Fibroblast of the aortic adventitia (primary cell): ENCODE data around the gene ST6GALNAC5. TPM values are rescaled to one million over a fixed set of nuclear protein-coding genes. Genes with fewer than 3 reads are reported as not detected.

Experiments
- DNase-seq: peaks from one replicate; pipeline ENCODE4 v3.0.0-alpha.2; 2010; ENCODE audit warnings: low read depth
- H3K4me3 ChIP-seq: 2 replicates; pipeline ENCODE4 v1.5.1; 2011; ENCODE audit warnings: low read depth, mild to moderate bottlenecking, control low read depth, low read length, moderate library complexity
- total RNA-seq: library from RNA; depleted of rRNA; stranded (reverse); fragments of >200 nt; gene quantifications from 2 replicates; pipeline ENCODE4 v1.2.3, GENCODE V29; 2012; ENCODE audit warnings: low replicate concordance
- TF ChIP-seq, protein P1 (sequence below): IDR thresholded peaks from 2 replicates; pipeline ENCODE4 v1.5.1; 2011; ENCODE audit warnings: mild to moderate bottlenecking, low read length, control low read depth, inconsistent platforms; ENCODE audit not compliant: insufficient read depth

Gene ST6GALNAC5
- total RNA-seq, 1 donor = 0.09 TPM

GRCh38 chr1:77064246-77064645, 197.0 kb downstream of the ST6GALNAC5 start:
- TF ChIP-seq, protein P1, sequence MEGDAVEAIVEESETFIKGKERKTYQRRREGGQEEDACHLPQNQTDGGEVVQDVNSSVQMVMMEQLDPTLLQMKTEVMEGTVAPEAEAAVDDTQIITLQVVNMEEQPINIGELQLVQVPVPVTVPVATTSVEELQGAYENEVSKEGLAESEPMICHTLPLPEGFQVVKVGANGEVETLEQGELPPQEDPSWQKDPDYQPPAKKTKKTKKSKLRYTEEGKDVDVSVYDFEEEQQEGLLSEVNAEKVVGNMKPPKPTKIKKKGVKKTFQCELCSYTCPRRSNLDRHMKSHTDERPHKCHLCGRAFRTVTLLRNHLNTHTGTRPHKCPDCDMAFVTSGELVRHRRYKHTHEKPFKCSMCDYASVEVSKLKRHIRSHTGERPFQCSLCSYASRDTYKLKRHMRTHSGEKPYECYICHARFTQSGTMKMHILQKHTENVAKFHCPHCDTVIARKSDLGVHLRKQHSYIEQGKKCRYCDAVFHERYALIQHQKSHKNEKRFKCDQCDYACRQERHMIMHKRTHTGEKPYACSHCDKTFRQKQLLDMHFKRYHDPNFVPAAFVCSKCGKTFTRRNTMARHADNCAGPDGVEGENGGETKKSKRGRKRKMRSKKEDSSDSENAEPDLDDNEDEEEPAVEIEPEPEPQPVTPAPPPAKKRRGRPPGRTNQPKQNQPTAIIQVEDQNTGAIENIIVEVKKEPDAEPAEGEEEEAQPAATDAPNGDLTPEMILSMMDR = no peak
- no peak overlapping the region for H3K4me3 ChIP-seq
- no peak for DNase-seq

DNA sequence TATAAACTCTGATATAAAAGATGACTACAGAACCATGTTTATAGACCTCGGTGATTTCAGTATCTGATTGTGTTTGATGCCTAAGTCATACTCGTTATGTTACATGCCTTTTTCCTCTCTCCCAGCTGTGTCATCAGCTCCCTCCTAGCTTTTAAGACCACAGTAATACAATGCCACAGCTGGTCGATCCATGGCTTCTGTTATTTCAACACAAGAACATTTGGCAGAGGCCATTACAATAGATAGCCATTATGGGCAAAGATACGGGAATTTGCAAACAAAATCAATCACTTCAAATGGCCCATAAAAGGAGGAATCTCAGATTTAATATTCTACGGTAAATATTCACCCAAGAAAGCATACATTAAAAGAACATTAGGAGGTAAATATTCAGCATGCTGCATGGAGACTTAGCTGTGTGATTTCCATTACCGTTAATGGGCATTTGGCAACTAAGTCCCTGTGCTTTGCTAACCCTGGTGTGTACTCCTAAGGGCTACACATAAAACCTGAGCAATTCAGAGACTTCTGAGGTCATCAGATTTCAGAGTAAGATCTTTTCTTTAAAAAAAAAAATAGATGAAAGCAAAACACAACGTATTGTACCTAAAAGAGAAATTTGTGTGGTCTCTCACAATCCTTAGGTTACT, 198.5 kb downstream of the ST6GALNAC5 start:
- H3K4me3 ChIP-seq = no peak overlapping the region
- TF ChIP-seq, protein P1 = no peak
- DNase-seq = no peak

- TF ChIP-seq, protein P1 = no peak
- no peak for DNase-seq
- H3K4me3 ChIP-seq = no peak overlapping the region
These were observed 200.7 kb downstream of the ST6GALNAC5 start for GRCh38 chr1:77068013-77068412.

GRCh38 chr1:77076759-77077158, 209.5 kb downstream of the ST6GALNAC5 start:
- DNase-seq = no peak
- TF ChIP-seq, protein P1 = no peak
- no peak overlapping the region for H3K4me3 ChIP-seq

DNA sequence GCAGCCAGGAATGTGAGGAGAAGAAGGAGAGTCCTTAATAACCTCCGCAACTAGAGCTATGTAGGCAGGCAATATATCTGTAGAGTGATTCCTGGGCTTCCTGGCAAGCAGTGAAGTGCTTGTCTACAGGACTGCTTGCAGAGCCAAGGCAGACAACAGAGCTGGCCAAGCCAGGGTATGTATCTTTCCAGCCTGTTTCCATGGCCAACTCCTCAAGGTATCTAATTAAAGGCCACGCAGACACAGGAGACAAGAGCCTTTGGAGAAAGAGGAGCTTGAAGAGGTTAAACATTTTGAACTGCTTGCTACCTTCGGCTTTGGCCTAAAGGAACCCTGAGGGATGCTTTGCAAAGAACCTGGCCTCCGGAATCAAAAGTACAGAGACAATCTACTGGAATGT, 214.6 kb downstream of the ST6GALNAC5 start:
- no peak for DNase-seq
- no peak overlapping the region for H3K4me3 ChIP-seq
- TF ChIP-seq, protein P1 = no peak

DNA sequence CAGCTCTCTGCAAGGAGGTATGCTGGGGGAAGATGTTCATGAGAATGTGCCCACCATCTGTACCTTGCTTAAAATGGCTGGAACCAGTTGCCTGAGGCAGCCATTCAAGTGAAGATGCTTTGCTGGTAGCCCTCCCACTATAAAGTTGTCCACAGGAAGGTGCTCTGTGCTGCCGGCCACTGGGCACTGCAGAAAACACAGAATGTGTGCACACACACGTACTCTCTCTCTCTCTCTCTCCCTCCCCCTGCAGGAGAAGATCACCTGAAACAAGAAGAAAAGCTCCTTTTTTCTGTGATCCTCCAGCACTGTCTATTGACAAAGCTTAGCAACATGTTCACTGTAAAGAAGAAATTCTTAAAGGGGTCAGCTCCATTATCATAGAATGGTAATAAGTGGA, 217.2 kb downstream of the ST6GALNAC5 start:
- TF ChIP-seq, protein P1 = no peak
- no peak overlapping the region for H3K4me3 ChIP-seq
- no peak for DNase-seq

- no peak overlapping the region for H3K4me3 ChIP-seq
- no peak for DNase-seq
- TF ChIP-seq, protein P1 = no peak
These were observed 217.8 kb downstream of the ST6GALNAC5 start for GRCh38 chr1:77085109-77085508.
